OCI-LY3 (cell line): Measurements from ENCODE around the gene ARRDC4.

Experiments used
- CTCF ChIP-seq: fragments of 200-600, 300-600 bp; sonication (generic); IDR thresholded peaks from 2 replicates; pipeline ENCODE4 v1.5.1; 2014; ENCODE audit warnings: antibody characterized with exemption, low read length, low read depth
- EZH2phosphoT487 ChIP-seq: fragments of 200-600 bp; shearing (Covaris generic); IDR thresholded peaks from 2 replicates; pipeline ENCODE4 v1.6.1; 2018; ENCODE audit warnings: antibody characterized with exemption, mixed run types, low read depth

- no peak for TF ChIP-seq CTCF
- TF ChIP-seq EZH2phosphoT487 = no peak
Measured at GRCh38 chr15:97963779-97964178, 3.3 kb downstream of the ARRDC4 start.
